HG02610 (cell line): ENCODE results near the gene GLTPD2.
A peak's percentile ranks its signal among the peaks of the same experiment; 100 is the strongest.

Source experiments
- ATAC-seq: cut with Tn5 transposase; IDR thresholded peaks from one replicate; pipeline ENCODE4 v1.9.1; 2021; ENCODE audit warnings: mild to moderate bottlenecking, moderate library complexity; ENCODE audit not compliant: unreplicated experiment

Gene GLTPD2

DNA sequence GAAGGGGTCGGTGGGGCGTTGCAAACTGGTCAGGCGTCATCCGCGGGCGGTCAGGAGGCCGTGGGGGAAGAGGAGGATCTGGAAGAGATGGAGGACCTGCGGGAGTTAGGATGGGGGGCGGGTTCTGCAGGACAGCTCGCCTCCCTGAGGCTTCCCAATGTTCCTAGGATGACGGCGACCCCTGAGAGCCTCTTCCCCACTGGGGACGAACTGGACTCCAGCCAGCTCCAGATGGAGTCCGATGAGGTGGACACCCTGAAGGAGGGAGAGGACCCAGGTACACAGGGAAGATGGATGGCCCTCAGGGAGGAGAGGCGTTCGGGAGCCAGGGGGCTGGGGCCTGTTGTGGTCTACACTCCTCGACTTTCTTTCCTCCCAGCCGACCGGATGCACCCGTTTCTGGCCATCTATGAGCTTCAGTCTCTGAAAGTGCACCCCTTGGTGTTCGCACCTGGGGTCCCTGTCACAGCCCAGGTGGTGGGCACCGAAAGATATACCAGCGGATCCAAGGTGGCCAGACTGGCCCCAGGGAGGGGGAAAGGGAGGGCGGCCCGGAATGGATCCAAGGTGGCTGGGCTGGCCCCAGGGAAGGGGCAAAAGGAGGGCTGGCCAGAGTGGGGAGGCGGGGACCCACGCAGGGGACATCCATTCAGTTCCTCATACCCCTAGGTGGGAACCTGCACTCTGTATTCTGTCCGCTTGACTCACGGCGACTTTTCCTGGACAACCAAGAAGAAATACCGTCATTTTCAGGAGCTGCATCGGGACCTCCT lies 19.0 kb downstream of the GLTPD2 start:
- ATAC-seq, result no peak

DNA sequence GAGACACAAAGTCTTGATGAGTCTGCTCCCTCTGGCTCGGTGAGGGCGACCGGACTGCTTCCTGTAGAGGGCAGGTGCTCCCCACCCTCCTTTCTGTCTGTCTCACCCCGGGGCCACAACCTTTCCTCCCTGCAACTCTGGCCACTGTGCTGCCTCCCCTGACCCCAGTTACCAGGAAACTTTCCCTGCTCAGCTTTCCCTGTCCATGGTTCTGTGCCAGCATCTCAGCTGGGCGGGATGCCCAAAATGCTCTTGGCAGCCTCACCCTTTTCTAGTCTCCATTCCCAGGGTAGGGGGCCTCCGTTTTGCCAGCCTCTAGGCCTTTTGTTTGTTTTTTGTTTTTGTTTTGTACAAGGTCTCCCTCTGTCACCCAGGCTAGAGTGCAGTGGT lies 19.6 kb downstream of the GLTPD2 start:
- no peak for ATAC-seq

DNA sequence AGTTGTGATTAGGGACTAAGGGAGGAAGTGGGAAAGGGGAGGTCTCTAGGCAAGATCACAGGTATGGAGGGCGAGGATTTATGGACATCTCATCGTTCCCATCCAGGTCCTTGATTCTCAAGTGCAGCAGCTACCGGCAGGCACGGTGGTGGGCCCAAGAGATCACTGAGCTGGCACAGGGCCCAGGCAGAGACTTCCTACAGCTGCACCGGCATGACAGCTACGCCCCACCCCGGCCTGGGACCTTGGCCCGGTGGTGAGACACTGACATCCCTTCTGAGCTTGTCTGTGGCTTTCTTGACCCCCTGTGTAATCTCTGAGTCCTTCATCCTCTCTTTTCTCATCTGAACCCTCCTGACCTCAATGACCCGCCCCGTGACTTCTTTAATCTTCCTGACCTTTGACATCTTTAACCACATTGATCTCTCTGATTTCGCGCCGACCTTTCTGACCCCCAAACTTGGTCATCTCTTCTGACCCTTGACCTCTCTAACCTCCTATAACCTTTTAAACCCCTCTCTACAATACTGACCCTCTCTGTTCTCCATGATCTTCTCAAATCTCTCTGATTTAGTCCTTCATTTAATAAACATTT lies 22.0 kb downstream of the GLTPD2 start:
- ATAC-seq, result no peak

DNA sequence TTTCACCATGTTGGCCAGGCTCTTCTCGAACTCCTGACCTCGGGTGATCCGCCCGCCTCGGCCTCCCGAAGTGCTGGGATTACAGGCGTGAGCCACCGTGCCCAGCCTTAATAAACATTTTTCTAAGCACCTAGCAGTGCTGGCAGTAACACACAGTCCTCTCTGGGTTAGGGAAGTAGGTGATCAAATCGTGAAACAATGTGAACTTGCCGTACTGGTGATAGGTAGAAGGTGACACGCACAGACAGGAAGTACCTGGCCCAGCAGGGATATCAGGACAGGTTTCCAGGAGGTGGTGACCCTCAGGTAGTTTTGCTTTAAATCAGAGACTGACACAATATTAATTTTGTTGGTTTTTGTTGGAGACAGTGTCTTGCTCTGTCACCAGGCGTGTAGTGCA lies 22.7 kb downstream of the GLTPD2 start:
- no peak for ATAC-seq

DNA sequence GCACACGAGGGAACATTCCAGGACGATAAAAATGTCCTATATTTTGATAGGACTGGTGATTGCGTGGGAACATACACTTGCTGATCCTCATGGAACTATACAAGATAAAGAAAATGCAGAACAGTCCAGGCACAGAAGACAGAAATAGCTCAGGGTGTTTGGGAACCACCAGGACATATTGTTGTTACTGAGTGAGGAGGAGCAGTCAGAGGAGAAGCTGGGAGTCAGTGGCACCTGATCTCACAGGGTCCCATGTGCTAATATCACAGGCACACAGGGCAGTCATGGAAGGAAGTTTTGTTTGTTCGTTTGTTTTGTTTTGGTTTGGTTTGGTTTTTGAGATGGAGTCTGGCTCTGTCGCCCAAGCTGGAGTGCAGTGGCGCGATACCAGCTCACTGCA lies 23.9 kb downstream of the GLTPD2 start:
- ATAC-seq, result no peak

DNA sequence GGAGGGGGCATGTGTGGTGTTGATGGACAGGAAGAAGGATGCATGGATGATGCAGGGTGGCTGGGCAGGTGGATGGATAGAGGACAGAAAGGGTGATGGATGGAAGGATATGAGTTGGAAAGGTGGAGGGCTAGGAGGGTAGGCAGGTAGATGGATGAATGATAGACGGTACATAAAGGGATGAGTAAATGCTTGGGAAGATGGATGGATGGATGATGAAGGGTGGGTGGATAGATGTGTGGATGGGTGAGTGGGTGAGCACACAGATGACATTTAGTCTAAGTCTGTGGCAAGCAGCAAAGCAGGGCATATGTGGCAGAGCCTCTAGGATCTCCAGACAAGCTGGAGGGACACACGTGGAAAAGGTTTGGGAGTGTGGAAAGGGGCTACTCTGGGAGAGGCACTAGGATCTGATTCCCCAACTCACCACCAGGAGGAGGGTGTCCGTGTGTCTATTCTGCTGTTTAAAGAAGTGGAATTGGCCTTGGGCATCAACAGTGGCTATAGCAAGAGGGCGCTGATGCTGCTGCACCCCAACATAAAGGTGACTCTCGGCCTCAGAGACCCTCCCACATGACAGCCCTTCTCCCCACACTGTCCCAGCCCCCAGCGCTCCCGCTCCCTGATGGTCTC lies 26.4 kb downstream of the GLTPD2 start:
- no peak for ATAC-seq

DNA sequence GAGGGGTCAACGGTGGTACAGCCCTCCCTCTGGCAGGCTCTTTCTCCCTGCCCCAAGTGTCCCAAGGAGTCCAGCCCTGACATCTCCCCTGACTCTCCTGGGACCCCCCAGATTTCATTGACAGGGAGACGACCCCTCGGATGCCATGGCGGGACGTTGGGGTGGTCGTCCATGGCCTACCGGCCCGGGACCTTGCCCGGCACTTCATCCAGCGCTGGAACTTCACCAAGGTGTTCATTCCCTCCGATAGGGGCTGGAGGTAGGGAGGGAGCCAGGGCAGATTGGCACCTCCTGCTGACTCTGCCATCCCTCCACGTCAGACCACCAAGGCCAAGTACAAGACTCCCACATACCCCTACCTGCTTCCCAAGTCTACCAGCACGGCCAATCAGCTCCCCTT lies 28.1 kb downstream of the GLTPD2 start:
- ATAC-seq, result no peak

DNA sequence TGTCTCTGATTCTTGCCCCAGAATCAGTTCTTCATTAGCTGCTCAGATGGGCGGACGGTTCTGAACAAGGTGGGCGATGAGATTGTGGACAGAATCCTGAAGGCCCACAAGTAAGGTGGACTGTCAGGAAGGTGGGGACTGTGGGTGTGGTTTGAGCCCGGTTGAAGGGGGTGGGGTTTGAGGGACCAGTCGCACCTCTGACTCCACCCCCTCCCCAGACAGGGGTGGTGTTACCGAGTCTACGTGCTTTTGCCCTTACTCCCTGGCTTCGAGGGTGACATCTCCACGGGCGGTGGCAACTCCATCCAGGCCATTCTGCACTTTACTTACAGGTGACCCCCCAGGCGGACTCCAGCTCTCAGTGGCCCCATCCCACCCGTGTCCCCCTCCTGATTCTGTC lies 29.5 kb downstream of the GLTPD2 start:
- ATAC-seq, result no peak

DNA sequence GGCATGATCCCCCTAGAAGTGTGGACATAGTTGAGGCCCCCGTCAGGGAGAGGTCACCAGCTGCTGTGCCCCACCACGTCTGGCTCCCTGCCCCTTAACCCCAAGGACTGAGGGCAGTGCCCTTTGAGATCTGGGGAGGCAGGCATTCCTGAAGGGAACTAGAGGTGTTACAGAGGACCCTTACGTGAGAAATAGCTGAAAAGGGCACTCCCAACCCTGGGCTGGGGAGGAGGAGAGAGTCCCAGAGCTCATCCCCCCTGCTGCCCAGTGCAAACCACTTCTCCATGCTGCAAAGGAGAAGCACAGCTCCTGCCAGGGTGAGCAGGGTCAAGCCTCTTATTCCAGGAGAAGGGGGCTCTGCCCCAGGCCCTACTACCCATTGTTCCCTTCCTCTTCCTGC lies 34.1 kb downstream of the GLTPD2 start:
- ATAC-seq, result no peak

DNA sequence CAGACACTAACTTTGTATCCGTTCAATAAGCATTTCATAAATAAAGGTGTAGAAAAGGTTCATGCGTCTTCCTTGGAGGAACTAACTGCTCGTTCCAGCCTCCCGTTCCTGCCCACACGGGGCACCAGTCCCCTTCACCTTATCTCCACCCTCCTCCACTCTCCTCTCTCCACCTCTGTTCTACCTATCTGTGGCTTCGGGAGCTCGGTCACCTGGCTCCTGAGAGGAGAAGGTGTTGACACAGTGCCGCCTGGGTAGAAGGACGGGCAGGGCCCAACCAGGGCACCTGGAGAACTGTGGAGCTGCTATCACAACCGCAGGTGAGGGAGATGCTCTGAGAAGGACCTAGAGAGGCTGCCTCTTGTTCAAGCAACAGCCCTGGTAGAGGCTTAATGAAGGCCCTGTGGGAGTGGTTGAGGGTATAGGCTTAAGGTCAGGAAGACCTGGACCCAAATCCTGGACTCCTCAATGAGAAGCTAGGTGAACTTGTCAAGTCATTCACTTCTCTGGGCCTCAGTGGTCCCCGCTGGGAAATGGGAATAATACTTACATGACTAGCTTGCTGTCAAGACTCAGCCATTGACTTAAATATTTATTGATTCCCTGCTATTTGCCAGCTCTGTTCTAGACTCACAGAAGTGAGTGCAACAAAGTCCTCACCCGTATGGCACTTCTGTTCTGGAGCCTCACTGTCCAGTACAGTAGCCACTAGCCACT lies 34.8 kb downstream of the GLTPD2 start:
- no peak for ATAC-seq

DNA sequence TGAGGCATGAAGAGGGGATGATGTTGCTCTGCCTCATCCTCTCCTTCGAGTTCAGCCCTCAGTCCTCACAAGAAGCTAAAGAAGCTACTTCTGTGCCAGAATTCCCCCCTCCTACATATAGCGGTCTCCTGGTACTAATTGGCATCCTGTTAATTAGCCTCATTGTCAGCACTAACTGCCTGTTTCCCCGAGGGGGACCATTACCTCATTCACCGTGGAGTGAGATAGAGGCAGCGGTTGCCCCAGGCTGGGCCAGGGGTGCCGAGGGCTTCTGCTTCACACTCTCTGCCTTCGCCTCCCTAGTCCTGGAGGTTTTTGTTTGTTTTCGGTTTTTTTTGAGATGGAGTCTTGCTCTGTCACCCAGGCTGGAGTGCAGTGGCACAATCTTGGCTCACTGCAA lies 38.6 kb downstream of the GLTPD2 start:
- no peak for ATAC-seq

DNA sequence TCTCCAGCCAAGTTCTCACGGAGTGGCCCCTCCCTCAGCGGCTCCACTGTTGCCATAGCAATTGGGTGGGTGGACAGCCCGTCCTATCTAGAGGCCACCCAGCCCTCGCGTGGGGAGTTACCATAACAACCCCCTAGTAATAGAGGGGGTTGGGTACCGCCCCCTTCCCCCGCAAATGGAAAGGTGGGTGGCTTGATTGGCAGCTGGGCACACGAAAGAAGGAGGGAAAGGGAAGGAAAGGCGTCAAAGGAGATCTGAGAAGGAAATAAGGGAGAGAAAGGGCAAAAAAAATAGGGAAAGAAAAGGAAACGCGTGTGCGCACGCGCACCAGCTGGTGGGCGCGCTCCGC lies 44.0 kb downstream of the GLTPD2 start:
- peak; percentile 9 for ATAC-seq

DNA sequence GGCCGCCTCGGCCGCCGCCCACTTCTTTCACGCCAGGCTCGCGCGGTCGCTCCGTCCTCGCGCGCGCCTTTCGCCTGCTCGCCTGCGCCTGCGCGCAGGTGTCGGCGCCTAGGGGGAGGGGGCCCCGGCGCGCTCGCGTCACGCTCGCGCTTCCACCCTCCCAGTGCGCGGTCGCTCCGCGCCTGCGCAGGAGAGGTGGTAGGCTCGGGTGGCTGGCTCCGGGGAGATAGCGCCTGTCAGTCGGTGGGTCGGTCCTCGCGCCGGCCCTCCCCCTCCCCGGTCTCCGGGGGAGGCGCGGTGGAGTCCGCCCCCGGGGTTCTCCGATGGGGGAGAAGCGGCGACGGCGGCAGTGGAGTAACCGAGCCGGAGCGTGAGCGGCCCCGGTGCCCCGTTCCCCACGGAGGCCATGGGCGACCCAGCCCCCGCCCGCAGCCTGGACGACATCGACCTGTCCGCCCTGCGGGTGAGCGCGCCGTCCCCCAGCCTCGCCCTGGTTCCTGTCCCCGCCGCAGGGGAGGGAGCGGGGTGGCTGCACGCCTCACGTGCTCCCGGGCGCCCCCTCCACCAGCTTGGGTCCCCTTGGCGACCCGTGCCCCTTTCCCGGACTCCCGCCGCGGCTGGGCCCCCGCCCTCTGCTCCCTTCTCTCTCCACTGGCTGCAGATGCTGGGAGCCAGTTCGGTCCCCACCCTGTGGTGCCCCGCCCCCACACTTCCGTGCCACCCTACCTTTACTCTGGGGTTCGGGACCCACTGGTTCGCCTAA lies 44.6 kb downstream of the GLTPD2 start, which contains the start of gene MINK1:
Gene MINK1 (plus strand): TSS at position 163 of the 763 bp plus-strand sequence. CDS start 244 bp downstream, at position 407.
- peak; percentile 82 for ATAC-seq

DNA sequence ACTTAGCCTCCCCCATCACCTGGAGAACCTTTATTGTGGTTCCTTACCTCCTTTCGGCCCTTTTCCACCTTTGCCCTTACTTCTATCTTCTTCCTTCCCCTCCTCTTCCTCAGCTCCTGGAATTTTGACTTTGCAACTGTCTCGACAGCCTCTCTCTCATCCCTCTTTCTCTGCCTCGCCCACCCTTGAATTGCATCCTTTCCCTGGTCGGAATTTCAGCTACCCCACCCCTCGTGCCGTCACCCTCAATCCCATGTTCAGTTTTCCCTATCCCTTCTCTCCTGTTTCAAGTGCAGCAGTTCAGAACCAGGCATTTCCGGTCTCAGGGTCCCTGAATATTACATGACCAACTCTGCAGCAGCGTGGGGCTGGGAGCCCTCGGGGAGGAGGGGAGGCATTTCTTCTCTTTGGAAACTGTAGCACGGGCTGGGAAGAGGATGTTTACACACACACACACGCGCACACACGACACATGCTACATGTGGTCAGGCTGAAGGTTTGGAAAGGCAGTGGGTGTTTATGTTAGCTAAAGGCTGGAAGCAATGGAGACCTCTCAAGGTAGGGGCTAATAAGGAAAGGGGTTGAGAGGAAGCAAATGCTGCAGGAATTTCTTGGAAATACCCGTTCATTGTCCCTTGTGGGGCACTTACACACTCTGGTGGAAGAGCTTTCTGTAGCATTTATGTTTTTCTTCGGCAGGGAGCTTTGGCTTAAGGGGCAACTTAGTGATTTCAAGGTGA lies 45.3 kb downstream of the GLTPD2 start:
- ATAC-seq, result no peak

DNA sequence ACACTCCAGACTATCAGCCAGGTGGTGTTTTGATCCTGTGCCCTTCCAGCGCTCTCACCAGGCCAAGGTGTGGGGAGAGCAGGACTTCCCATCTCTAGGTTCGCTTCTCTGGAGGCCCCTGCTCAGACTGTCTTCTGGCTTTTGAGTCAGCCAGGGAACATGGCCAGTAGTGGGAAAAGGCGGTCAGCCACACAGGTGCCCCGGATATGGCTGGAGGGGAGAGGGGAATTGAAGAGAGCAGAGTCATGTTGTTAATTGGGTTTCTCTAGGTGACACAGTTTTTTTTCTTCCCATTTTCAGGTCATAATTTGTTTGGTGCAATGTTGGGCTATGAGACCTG lies 45.9 kb downstream of the GLTPD2 start:
- ATAC-seq, result no peak

DNA sequence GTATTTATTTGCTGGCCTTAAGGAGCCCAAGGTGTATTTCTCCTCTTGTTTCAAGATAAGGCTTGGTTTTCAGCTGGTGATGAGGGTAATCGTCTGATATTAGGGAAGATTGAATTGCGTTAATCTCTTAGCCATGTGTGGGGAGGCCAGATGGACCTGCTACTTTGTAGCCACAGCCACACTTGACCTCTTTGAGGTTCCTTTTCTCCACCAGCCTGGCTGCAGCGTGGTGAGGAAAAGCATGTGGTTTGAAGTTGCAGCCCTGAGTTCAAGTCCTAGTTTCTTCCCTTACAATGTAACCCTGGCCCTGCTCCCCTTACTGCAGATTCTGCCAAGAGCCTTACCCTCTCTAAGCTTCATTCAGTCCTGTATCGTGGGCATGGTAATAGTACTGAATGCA lies 47.5 kb downstream of the GLTPD2 start:
- no peak for ATAC-seq

DNA sequence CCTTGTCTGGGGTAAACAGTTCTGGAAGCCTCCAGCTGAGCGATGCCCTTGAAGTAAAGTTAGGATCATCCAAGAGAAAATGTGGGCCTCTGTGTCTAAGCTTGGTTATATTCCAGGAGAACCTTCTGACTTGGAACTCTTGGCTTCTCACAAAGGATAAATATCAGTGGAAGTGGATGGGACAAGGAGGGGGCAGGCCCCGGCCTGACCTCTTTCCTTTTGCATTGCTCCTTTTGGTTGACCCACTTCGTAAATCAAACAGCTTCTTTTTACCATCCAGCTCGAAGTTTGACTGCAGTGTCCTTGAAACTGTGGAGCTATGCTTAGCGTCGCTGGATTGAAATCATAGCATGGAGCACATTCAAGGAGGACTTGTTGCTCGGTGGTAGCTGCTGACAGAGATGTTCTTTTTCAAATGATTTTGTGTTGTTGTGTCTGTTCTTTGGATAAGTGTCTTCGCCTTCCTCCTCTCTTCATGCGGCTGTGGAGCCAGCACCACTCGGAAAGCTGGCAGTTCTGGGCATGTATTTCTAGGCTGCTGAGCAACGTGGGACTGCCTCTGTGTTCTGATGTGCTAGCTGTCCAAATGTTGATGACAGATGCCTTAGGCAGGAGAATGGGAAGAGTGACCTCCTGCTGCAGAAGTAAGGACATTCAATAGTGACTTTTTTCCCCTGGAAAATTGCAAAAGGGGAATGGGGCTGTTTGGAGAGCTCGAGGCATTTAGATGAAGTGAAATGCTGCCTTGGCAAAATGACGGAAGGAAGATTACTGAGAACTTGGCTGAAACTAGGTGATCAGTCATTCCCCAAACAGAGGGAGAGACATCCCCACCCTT lies 48.9 kb downstream of the GLTPD2 start:
- ATAC-seq, result no peak

DNA sequence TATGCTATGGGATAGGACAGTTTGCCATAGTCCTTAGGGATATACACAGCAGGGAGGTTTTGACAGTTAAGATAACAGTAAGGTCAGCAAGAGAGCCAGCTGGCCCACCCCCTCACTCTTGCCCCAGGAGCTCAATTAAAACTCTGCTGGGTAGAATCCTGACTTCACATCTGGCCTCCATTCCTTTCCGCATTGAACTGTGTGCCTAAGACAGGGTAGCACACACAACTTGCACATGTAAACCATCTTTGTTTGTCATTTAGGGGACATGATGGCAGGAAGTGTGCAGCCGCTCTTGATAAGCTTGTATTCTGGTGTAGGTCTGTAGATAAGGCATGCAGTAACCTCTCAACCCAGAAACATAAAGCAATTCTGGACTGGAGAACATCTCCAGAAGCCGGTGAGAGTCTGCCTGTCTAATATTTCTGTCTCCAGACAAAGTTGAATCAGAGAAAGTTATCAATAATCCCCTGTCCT lies 49.6 kb downstream of the GLTPD2 start:
- ATAC-seq, result no peak

DNA sequence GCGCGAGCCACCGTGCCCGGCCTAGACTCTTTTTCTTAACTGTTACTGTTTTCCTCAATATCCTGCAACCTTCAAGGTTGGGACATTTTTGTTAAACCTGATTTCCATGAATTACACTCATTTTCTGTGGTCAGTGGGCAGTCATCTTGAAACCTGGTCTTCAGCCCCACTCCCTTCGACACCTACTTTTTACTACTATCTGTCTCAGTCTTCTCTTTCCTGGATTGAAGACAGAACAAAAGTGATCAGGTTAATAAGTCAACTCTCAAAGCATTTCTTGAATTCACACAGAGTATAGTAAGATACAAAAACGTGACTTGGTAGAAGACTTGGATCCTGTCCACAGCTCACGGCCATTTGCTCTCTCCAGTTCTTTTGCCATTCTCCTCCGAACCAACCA lies 50.5 kb downstream of the GLTPD2 start:
- ATAC-seq, result no peak
